Amniotic stem cell (primary cell): ENCODE measurements around the gene DMPK.
A peak's percentile ranks its signal among the peaks of the same experiment; 100 is the strongest.
"Not testable (repeated sequence)": the region's sequence is repeated elsewhere in the genome, so short reads cannot be mapped to it uniquely, and the experiment has no call there.

Source experiments
- DNase-seq: peaks from one replicate; lab custom pipeline; 2025; lab: John Stamatoyannopoulos, UW

The DMPK gene

DNA sequence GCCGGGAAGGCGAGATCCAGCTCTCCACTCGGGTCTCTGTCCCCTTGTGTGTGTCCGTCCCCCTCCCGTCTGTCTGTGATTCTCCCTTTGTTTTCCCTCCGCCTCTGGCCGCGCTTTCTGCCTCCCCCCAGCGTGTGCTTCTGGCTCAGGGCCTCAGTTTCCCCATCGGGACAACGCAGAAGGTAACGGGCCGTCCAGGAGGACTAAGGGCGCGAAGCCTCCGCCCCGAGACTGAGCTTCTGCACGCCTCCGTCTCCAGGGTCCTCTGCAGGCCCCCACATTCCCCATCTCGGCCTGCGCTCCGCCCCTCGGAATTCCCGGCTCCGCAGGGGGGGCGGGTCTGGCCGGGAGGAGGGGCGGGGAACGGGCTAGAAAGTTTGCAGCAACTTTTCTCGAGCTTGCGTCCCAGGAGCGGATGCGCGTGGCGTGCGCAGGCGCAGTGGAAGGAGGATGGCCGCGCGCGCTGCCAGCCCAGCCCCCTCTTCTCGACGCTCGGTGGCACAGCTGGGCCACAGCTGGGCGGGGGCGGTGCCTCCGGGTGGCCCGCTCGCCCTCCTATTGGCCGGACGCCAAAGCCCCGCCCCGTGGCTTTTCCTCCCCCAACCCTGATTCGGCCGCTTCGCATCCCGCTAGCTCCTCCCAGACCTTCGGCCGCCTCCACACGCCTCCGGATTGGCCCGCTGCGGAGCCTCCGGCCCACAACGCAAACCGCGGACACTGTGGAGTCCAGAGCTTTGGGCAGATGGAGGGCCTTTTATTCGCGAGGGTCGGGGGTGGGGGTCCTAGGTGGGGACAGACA lies 13.1 kb downstream of the DMPK start, which contains the start of gene SIX5:
Gene SIX5 (minus strand): TSS at position 269 of the 799 bp plus-strand sequence. CDS start 408 bp downstream, outside the sequence.
- DNase-seq, result peak; percentile 100

DNA sequence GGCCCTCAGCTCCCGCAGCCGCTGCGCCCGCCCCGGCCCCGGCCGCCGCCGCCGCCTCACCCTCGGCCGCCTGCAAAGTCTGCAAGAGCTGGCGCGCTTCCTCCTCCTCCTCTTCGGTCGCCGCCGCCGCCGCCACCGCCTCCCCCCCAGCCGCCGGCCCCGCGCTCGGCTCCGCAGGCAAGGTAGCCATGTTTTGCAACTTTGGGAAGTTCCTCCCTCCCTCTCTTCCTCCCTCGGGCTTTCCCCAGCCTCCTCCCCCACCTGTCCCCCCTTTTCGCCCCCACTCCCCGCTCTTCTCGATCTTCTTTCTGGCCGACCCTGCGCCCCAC lies 13.7 kb downstream of the DMPK start:
- DNase-seq, result peak; percentile 26

DNA sequence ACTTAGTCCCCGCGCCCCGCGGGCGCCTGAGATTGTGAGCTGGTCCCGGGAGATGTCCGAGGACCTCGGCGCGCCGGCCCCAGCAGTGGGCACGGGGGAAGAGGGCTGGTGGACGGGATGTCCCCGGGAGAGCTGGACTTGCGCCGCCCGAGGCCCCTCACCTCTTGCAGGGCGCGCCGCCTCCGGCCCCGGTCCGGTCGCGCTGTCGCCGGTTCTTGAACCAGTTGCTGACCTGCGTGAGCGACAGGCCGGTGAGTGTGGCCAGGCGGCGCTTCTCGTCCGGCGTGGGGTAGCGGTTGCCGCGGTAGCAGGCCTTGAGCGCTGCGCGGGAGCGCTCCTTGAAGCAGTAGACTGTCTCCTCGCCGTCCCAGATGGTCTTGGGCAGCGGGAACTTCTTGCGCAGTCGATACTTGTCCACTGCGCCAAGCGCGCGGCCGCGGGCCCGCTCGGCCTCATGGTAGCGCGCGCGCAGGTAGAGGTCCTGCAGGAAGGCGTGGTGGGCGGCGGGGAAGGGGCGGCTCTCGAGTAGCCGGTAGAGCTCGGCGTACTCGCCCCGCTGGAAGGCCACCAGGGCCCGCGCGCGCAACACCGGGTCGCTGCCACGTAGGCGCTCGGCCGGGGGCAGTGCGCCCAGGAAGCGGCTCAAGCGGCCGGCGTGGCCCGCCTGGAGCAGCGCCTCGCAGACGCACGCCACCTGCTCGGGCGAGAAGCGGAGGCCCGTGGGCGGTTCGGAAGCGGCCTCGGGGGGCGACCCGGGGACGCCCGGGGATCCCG lies 14.2 kb downstream of the DMPK start:
- DNase-seq, result no peak

DNA sequence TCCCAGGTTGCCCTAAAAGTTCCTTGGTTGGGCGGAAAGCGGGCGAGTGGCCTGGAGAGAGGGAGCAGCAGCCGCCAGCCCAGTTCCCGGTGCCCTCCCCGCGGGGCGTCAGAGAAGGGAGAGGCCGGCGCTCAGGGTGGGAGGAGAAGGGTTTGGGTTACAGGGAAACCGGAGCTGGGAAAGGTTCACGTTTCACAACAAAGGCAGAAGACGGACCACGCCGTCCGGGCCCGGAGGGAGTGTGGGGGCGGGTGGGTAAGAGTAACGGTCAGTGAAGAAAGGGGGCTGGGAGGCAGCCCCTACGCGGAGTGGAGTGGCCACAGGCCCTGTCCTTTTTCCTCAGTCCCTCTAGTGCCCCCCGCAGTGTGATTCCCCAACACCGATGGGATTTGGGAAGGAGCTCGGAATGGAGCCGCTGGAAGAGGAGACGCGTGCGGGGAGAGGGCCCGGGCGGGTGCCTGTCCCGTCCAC lies 14.8 kb downstream of the DMPK start:
- peak; percentile 91 for DNase-seq

DNA sequence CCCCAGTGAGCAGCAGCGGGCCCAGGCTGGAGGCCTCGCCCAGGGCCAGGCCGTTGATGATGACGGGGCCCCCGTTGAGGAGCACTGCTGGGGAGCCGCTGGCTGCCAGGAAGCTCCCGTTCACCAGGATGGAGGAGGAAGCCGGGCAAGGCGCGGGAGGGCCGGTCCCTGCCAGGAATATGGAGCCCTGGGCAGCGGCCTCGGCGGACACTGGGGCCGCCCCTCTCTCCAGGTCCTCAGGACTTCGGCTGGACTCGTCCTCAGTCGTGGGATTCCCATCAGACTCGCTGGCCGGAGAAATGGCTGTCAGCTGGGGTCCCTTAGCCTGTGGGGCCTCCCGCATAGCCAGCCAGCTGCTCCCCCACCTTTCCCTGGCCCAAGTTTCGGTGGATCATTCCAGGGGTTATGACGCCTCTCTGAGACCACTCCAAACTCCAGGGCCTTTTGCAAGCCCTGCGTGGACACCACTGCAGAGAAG lies 15.4 kb downstream of the DMPK start:
- no peak for DNase-seq

DNA sequence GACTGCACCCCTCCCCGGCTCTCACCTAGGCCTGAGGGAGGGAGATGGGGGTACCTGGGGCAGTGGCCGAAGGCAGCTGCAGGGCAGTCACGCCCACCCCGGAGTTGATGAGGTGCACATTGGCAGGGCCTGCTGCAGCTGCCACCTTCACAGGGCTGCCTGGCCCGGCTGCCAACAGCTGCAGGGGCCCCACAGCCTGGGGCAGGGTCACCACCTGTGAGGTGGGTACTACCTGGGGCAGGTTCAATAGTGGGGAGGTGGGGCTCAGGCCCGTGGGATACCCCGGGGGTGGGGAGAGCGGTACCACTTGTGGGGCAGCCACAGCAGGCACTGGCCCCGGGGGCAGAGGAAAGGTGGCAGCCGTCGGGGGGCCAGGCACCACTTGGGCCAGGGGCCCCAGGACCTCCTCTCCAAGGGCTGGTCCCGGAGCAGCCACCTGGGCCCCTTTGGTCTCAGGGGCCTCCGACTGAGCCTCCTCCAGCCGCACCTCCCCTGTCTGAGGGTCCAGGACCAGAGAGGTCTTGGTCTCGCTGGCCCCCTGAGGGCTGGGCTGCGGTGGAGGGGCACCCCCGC lies 15.9 kb downstream of the DMPK start:
- DNase-seq, result no peak

DNA sequence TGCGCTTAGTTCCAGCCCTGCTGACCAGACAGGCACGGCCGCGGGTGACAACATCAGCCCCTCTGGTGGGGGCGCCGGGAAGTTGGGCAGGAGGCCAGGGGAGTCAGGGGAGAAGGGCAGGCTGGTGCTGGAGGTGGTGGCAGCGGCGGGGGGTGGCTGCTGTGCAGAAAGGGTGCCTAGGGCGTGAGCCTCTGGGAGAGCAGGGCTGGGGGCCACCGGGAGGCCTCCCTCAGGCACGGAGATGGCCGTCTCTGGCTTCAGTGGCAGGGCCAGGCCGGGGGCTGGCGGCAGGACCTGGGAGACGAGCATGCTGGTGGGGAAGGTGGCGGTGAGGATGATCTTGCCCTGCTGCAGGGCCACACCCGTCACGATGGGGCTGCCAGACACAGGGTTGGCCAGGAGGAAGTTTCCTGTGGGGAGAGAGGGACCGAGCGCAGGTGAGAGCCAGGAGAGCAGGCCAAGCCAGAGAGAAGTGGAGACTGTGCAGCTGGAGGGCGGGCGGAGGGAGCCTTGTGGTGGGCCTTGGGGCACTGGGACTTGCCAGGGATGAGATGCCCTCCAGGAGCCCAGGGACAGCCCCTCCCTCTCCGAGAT lies 16.5 kb downstream of the DMPK start:
- DNase-seq, result no peak

DNA sequence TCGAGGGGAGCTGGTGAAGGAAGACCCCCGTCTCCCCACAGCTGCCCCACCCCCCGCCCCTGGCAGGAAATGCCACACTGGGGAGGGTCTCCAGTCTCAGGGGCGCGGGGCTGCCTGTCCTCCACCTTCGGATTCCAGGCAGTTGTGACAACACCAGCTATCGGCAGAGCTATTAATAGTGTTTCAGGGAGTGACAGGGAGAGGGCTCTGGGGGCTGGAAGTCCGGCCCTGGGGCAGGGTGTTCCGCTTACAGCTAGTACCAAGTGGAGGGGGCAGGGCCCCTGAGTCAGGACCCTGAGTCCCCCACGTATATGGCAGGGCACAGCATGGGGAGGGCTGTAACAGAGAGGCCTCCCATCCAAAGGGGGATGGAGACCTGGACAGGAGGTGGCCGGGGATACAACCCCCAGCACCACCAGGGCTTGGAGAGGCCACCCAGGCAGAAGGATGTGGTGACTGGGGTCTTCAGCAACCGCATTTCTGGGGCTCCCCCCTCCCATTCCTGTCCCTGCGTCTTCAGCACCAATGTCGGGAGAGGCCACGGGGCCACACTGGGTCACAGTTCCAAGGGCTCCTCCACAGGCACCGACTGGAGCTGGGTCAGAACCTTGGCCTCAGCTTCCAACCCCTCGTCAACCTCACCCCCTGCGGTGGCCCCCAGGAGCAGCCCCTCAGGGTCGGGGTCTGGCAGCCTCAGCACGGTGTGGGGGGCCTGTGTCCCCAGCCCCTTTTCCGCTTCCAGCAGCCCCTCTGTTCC lies 17.2 kb downstream of the DMPK start:
- DNase-seq, result no peak

DNA sequence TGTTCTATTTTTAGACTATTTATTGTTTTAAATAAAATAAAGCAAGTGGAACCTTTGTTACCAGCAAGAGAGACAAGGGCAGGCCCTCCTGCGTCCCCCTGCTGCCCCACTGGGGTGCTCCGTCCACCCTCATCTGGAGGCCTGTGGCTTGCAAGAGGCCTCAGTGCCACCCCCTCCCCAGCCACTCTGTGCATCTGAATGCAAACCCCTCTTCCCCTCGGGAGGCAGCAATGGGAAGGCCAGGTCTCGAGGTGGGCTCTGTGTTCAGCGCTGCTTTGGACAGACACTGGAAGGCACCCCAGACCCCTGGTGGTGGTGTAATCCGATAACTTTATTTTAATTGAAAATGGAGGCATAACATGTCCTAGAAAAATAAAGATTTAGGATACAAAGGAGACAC lies 17.8 kb downstream of the DMPK start:
- no peak for DNase-seq

DNA sequence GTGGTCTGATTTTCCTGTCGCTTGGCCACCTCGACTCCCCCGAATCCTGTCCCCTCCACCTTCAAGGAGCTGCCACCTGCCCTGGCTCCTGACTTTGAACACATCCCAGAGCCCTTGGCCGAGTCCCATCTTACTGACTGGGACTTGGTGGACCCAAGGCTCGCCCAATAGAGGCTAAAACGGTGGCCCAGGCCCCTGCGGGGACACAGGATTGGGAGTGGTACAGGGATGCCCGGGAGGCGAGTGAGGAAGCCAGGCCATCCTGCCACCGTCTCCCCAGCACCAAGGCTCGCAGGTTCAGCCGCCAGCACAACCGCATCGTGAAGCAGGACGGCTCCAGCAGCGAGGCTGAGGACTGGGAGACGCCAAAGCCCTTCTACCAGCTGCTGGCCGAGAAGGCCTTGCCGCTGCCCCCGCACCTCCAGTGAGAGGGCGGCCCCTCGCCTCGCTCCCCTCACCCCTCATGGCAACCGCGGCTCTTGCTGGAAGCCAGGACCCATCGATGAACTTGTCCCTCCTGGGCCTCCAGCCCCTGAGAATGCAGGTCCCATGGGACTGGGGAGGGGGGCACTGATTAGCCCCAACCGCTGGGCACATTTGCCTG lies 18.5 kb downstream of the DMPK start:
- no peak for DNase-seq

DNA sequence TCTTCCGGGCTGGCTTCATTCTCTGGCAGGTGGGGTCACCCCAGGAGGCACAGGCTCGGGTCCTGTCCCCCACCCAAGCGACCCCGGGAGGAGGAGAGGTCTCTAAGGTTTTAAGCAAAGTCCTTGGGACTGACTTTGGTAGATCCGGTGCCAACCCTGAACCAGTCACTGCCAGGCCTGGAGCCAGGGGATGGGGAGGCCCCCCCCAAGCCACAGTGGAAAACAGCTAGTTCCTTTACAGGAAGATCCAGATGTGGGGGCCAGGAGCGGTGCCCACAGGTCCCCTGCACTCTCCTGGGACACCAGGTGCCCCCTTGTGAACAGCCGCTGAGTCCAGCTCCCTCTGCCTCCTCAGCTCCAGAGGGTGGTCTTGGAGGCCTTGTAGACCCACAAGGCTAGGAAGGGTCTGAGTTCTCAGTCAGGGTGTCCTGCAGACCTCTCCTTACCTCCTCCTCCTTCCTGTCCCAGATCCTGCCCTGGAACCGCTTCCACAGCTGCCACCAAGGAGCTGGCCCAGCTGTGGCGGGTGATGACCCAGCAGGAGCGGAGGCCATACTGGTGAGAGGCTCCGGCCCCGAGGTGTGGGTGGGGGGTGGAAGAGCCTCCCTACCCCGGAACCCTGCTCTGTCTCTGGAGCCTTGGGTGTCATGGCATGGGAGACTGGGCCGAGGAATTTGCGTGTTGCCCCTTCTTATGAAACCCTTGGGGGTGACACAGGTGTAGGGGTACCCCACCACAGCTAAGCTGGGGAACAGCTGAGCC lies 19.2 kb downstream of the DMPK start:
- no peak for DNase-seq

DNA sequence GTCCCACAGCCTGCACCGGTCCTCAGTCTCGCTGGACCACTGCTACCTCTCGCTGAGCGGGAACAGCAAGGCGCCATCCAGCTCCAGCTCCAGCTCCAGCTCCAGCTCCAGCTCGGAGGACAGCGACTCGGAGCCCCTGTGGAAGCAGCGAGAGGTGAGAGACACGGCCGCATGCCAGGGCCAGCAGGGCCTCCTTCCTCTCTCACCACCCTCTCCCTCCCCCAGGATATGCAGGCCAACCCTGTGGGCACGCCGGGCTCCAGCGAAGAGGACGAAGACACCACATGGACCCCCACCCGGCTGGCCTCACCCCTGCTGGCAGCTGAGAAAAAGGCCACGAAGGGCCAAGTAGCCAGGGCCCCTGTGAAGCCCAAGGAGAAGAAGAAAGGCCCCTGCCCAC lies 20.6 kb downstream of the DMPK start:
- no peak for DNase-seq

DNA sequence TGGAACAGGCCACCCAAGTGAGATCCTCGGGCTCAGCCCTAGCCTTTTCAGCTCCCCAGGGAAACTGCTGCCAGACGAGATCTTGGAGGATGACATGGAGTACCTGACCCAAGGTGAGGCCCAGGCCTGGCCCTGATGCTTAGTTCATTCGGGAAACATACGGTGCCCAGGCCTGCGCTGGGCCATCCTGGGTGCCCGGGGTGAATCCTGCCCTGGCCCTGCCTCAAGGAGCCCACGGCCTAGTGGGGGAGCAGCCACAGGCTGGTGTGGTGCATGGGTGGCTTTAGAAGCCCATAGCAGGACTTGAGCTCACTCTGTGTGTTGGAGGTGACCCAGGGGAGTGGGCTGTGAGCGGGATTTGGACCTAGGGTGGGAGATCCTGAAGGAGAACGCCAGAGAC lies 23.4 kb downstream of the DMPK start:
- DNase-seq, result no peak

DNA sequence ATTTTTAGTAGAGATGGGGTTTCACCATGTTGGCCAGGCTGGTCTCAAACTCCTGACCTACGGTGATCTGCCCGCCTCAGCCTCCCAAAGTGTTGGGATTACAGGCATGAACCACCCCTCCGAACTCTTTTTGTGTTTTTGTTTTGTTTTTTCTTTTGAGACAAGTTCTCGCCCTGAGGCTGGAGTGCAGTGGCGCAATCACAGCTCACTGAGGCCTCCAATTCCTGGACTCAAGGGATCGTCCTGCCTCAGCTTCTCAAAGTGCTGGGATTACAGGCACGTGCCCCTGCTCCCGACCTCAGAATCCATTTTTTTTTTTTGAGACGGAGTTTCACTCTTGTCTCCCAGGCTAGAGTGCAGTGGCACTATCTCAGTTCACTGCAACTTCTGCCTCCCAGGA lies 24.6 kb downstream of the DMPK start:
- no peak for DNase-seq

DNA sequence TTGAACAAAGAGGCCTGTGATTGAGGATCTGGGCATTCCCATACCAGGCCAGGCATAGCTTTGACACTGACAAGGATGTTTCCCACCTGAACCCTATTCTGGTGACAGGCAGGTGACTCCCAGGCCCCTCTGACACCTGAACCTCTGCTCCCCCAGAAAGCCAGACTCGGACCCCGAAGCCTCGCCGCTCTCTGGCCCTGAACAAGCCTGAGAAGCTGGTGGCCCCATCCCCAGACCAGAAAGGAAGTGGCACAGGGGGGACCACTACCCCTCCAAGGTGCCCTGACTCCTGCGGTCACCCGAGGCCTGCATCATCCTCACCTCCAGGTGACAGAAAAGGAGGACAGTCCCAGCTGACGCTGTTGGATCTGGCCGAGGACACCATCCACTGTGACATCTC lies 28.0 kb downstream of the DMPK start:
- no peak for DNase-seq

DNA sequence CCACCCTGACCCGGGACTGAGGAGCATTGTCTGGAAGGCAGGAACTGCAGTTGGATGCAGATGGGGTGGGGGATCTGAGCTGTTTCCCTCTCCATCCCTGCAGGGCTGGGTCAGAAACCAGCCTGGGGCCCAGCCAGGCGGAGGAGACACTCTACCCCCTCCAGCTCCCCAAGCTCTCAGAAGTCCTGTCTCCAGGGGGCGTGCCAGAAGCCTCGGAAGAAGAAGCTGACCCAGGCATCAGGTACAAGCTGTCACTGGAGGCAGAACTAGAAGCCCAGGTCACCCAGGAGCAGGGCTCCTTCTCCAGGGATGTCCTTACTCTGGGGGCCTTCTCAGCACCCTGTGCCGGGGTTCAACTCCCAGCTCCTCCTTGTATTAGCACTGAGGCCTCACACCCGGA lies 28.7 kb downstream of the DMPK start:
- DNase-seq, result no peak

DNA sequence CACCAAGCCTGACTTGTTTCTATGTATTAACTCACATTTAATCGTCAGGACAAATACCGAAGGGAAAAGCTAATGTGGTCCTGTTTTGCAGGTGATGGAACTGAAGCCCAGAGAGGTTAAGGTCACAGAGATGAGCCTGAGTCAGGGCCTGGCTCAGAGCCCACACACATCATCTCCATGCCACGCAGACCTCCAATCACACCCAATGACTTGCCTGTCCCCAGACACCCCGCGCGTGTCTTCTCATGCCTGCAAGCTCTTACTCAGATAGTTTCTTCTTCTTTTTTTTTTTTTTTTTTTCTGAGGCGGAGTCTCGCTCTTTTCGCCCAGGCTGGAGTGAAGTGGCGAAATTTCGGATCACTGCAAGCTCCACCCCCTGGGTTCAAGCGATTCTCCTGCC lies 29.7 kb downstream of the DMPK start:
- no peak for DNase-seq

DNA sequence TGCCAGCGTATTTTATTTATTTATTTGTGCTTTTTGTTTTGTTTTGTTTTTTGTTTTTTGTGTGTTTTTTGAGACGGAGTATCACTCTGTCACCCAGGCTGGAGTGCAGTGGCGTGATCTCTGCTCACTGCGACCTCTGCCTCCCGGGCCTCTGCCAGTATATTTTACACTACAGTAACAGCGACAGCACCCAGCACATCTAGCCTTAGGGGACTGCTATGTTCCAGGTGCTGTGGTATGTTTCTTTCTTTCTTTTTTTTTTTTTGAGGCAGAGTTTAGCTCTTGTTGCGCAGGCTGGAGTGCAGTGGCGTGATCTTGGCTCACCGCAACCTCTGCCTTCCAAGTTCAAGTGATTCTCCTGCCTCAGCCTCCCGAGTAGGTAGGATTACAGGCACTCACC lies 30.8 kb downstream of the DMPK start:
- DNase-seq, result not testable (repeated sequence)

DNA sequence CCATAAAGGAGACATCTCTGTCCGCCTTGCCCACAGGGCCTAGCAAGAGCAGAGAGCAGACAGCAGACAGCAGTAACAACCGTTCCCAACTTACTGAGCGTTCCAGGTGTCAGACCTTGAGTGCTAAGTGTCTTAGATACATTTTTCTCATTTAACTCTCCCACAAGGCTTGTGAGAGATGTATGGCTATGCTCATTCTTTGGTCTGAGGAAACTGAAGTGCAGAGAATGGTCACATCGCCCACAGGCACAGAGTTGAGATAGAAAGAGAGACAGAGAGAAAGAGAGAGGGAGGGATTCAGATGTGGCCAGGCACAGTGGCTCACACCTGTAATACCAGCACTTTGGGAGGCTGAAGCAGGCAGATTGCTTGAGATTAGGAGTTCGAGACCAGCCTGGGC lies 34.8 kb downstream of the DMPK start:
- DNase-seq, result no peak

DNA sequence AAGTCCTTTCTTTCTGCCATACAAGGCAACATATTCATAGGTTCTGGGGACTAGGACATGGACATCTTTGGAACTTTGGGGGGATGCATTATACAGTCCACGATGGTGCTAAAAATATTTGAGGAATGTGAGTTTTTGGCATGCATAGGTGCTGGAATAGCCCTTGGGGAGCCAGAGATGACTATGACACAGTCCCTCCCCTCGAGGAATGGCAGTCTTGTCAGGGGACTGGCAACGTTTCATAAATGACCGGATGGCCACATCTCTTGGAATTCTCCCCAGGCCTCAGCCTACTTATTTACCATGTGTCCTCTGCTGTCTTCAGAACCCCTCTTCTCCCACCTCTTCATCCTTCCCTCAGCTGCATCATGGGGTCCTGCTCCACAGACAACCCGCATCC lies 35.4 kb downstream of the DMPK start:
- no peak for DNase-seq

DNA sequence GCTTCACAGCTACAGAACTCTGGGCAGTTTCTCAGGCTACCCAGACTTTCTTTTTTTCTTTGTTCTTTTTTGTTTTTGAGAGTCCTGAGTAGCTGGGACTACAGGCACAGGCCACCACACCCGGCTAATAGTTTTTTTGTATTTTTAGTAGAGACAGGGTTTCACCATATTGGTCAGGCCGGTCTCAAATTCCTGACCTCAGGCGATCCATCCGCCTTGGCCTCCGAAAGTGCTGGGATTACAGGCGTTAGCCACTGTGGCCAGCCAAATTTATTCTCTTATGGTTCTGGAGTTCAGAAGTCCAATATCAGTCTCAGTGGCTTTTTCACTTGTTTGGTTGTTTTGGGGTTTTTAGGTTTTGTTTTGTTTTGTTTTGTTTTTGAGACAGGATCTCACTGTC lies 36.7 kb downstream of the DMPK start:
- DNase-seq, result no peak
